Right lobe of liver (tissue), 6 donors: ENCODE data around the gene MAPK12. TPM values are rescaled to one million over a fixed set of nuclear protein-coding genes. Genes with fewer than 3 reads are reported as not detected.

Experiments used
- ATAC-seq, 4 donors: fragments of 200-7000 bp; cut with Tn5 transposase; one replicate each; pipeline ENCODE4 v1.9.1; 2020; ENCODE audit warnings: mild to moderate bottlenecking in 4 of 4, moderate library complexity in 4 of 4
- DNase-seq, 3 donors: peaks; one replicate each; pipeline ENCODE4 v3.0.0-alpha.2; 2020
- H3K27ac ChIP-seq, 3 donors: fragments of 200-600 bp; one replicate each; pipeline ENCODE4 v1.8.0; 2022
- H3K27me3 ChIP-seq, 2 donors: fragments of 200-600 bp; one replicate each; pipeline ENCODE4 v1.8.0; 2022
- H3K36me3 ChIP-seq, 4 donors: fragments of 200-600 bp; sonication (generic) in 1 of 4; one replicate each; pipeline versions ENCODE4 v1.5.1 to v1.8.0; 2017 to 2022; ENCODE audit warnings: control low read depth in 1 of 4
- H3K4me1 ChIP-seq, 4 donors: fragments of 200-600 bp; sonication (generic) in 1 of 4; one replicate each; pipeline versions ENCODE4 v1.5.1 to v1.8.0; 2017 to 2022; ENCODE audit warnings: control low read depth in 1 of 4
- H3K4me3 ChIP-seq, 3 donors: fragments of 200-600 bp; one replicate each; pipeline ENCODE4 v1.8.0; 2022
- H3K9me3 ChIP-seq, 4 donors: fragments of 200-600 bp; sonication (generic) in 1 of 4; one replicate each; pipeline versions ENCODE4 v1.5.1 to v1.8.0; 2017 to 2022; ENCODE audit warnings: control low read depth in 1 of 4
- POLR2A ChIP-seq: fragments of 450-650 bp; IDR thresholded peaks from one replicate; pipeline ENCODE4 v1.6.1; 2017; ENCODE audit warnings: antibody characterized with exemption, mild to moderate bottlenecking
- WGBS: methylation state at CpG from one replicate; pipeline ENCODE4 v1.1.6; 2018; ENCODE audit warnings: low coverage, low lambda C conversion rate; ENCODE audit not compliant: insufficient coverage; ENCODE audit errors: missing lambda C conversion rate; 5-methylcytosine and 5-hydroxymethylcytosine counted together
- intact Hi-C, 2 donors: fragments of 100-400 bp; cut with DNase I; formaldehyde crosslinking; loops; one replicate each; pipeline versions ENCODE4 v1.11.2 to v1.14.1; 2022
- total RNA-seq, 6 experiments: library from RNA; depleted of rRNA in 2 of 6; stranded (reverse); fragments of >200 nt in 2 of 6; fragmentation: NEBNext Ultra II Directional in 3 of 6; extraction: Animal tissue kit (Norgen Biotek cat#: 25700) in 3 of 6; gene quantifications; one replicate each; pipeline versions ENCODE4 v1.1.0 to v1.2.4, GENCODE V29; 2016 to 2023
- TF ChIP-seq, protein P1 (sequence below), 4 donors: fragments of 200-600 bp in 3 of 4; fragments of 450-650 bp in 1 of 4; IDR thresholded peaks; one replicate each; pipeline versions ENCODE4 v1.5.1 to v1.8.0; 2016 to 2022; ENCODE audit warnings: antibody characterized with exemption in 4 of 4, mild to moderate bottlenecking in 2 of 4
- donor health status: DM: no; HTN: yes; CAD: no.
- donor health status: DM: no; HTN: no; CAD: no.
- donor health status: DM: no; HTN: no; CAD: no.
- donor health status: DM: no; HTN: yes; CAD: no.
- donor health status: DM: no; HTN: yes; CAD: no.

The MAPK12 gene
- total RNA-seq, 6 experiments from 2014 or later, result 2.1 to 7.6 (median 3.6) TPM

DNA sequence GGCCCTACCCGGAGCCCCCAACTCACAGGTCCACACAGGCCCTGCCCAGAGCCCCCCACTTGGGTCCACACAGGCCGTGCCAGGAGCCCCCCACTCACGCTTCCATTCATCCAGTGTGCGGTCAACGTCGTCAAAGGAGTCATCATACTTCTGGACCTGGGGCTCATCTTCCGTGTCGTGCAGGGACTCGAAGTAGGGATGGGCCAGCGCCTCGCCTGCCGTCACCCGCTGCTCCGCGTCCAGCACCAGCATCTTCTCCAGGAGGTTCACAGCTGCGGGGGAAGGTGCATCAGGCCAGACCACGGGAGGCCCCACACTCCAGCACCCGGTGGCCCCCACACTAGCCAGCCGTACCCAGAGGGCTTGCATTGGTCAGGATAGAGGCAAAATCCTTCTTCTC lies 6.4 kb downstream of the MAPK12 start:
- no peak for ATAC-seq
- intact Hi-C loops, result no loop called here

DNA sequence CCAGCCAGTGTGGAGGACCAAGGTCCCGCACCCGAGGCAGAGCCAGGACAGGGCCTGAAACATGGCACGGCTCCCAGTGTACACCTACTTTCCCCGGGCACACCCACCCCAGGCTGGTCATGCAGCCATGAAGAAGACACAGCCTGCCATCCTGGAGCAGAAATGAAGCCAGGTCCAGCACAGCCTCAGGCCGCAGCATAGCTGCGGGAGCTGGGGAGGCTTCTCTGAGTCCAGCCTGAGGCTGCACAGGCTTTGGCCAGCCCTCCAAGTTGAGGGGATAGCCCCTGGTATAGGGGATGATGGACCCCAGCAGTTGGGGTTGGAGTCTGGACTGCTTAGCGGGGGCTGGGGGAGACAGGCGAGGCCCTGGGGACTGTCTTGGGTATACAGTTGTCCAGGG lies 7.5 kb downstream of the MAPK12 start:
- ATAC-seq (no peak), DNase-seq (no peak)
- no peaks in the 10 kb centered on the region for H3K9me3 ChIP-seq
- TF ChIP-seq, protein P1, sequence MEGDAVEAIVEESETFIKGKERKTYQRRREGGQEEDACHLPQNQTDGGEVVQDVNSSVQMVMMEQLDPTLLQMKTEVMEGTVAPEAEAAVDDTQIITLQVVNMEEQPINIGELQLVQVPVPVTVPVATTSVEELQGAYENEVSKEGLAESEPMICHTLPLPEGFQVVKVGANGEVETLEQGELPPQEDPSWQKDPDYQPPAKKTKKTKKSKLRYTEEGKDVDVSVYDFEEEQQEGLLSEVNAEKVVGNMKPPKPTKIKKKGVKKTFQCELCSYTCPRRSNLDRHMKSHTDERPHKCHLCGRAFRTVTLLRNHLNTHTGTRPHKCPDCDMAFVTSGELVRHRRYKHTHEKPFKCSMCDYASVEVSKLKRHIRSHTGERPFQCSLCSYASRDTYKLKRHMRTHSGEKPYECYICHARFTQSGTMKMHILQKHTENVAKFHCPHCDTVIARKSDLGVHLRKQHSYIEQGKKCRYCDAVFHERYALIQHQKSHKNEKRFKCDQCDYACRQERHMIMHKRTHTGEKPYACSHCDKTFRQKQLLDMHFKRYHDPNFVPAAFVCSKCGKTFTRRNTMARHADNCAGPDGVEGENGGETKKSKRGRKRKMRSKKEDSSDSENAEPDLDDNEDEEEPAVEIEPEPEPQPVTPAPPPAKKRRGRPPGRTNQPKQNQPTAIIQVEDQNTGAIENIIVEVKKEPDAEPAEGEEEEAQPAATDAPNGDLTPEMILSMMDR (IDR thresholded peaks at IDR 0.05), result no peak
- no peak for TF ChIP-seq POLR2A
- 0% methylated on average over 1 of the region's 8 CpGs for WGBS
- H3K27ac ChIP-seq, result no peak overlapping the region
- H3K36me3 ChIP-seq, result no peaks in the 10 kb centered on the region
- intact Hi-C loops, result loop anchor here in 1 of 2 donors (5.0 kb wide), 1 partner anchor 88 kb away; the partner anchor contains the start of gene PPP6R2
- no peak overlapping the region for H3K4me3 ChIP-seq
- peaks cover 0 to 47% (median 14%) of the 10 kb centered on the region in 4 donors for H3K4me1 ChIP-seq
- no peaks in the 10 kb centered on the region for H3K27me3 ChIP-seq

More for the DNA sequence above, 6.4 kb downstream of the MAPK12 start:
- Histone ChIP-seq H3K27ac (no peak overlapping the region), H3K4me3 (no peak overlapping the region), H3K9me3 (no peaks in the 10 kb centered on the region), H3K27me3 (no peaks in the 10 kb centered on the region), H3K36me3 (no peaks in the 10 kb centered on the region), H3K4me1 (peaks cover 0 to 39% (median 10%) of the 10 kb centered on the region in 4 donors)
- DNase-seq, result no peak
- whole genome bisulfite sequencing, result no CpG with 5 or more reads among the region's 19 CpGs
- TF ChIP-seq, protein P1 (IDR thresholded peaks at IDR 0.05), result no peak
- TF ChIP-seq POLR2A, result no peak

DNA sequence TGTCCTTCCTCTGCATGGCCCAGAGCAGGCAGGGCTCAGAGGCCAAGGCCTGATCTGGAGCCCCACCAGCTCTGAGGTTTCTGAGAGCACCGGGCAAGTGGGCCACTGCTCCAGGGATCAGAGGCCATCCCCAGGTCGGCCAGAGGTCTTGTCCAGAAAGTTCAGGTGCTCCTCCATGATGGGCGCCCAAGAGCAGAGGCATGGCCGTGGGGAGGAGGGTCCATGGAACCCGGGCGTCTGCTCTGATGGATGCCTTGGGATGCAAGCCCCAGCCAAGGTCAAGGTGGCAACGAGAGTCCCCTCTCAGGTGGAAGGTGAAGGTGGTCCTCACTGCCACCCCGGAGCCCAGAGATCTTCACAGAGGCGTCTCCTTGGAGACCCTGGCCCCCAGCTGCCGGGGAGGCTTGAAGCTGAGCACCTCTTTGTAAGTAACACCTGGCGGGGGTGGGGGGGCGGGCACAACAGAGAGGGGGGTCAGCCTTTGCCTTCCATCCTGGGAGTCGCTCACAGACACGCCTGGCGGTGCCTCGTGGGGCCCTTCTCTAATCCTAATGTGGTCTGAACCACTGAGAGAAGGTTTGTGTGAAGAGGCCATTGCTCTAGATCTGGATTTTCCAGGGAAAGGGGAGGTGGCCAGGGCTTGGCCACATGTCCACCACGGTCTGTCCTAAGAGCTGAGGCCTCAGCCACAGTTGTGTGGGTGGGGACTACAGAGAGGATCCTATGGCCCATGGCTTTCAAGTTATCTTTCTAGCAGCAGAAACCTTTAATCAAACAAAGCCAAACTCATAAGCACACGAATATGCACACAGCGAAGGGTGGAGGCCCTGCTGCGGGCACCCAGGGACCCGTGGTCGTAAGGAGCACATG lies 8.2 kb downstream of the MAPK12 start:
- ATAC-seq (no peak), DNase-seq (no peak)
- no peak overlapping the region for H3K4me3 ChIP-seq
- H3K36me3 ChIP-seq, result no peaks in the 10 kb centered on the region
- intact Hi-C loops, result loop anchor here in 1 of 2 donors (5.0 kb wide), 1 partner anchor 89 kb away; the partner anchor contains the start of gene PPP6R2
- 20% methylated on average over 1 of the region's 22 CpGs for WGBS
- H3K4me1 ChIP-seq, result peaks cover 0 to 40% (median 13%) of the 10 kb centered on the region in 4 donors
- H3K9me3 ChIP-seq, result no peaks in the 10 kb centered on the region
- H3K27me3 ChIP-seq, result no peaks in the 10 kb centered on the region
- H3K27ac ChIP-seq, result no peak overlapping the region
- TF ChIP-seq, protein P1 (IDR thresholded peaks at IDR 0.05), result no peak
- TF ChIP-seq POLR2A, result no peak

DNA sequence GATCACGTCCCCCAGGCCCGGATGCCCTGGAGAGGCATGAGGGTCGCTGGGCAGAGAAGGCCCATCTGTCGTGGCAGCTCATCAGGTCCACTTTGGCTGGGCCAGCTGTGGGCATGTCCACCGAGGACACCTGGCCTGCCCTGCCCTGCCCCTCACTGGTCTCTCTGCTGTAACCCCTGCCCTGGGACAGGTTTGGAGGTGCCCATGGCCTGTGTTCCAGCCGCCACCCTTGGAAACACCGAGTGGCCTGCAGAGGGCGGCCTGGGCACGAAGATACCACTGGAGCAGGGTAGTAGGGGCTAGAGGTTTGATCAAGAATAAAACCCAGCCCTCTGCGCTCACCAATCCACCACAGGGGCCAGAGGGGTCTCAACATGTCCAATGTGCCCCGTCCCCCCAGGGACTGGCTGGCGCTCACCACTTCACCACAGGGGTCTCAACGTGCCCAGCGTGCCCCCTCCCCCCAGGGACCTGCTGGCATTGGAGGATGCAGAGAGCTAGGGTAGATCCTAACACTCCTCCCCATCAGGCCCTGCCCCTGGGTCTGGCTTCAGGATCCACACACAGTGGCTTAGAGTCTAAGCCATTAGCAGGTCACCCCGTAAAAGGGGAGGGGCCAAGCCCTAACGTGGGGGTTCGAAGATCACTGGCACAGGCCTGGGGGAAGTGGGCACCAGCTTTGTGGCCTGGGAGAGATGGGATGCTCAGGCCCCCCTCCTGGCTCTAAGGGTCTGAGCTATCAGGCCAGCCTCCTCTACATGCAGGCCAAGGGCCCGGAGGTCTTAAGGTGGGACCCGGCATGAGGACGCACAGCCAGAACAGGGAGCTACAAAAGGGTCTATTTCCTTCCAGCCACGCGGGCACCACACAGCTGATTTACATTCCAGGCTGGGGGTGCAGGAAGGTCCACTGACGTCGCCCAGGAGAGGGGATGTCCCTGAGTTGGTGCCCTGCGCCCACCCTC lies 9.1 kb downstream of the MAPK12 start:
- no peaks in the 10 kb centered on the region for H3K36me3 ChIP-seq
- peak; percentile 67 to 72 (median 68) for ATAC-seq
- H3K9me3 ChIP-seq, result no peaks in the 10 kb centered on the region
- WGBS, result 23% methylated on average over 6 of the region's 25 CpGs
- no peaks in the 10 kb centered on the region for H3K27me3 ChIP-seq
- TF ChIP-seq POLR2A, result no peak
- TF ChIP-seq, protein P1 (IDR thresholded peaks at IDR 0.05), result peak; percentile 63 to 78 (median 70)
- intact Hi-C loops, result loop anchor here in 1 of 2 donors (5.0 kb wide), 1 partner anchor 90 kb away; the partner anchor contains the start of gene PPP6R2
- H3K27ac ChIP-seq, result peak overlapping the region in 1 of 3 donors; percentile 43
- no peak overlapping the region for H3K4me3 ChIP-seq
- peak; percentile 82 to 83 (median 82) for DNase-seq
- peaks cover 0 to 31% (median 8%) of the 10 kb centered on the region in 4 donors for H3K4me1 ChIP-seq
